Naive B cell (primary cell): ENCODE measurements around the gene MBNL3. TPM values are rescaled to one million over a fixed set of nuclear protein-coding genes. Genes with fewer than 3 reads are reported as not detected.

Source experiments
- ATAC-seq, 2 donors: fragments of 150-1000 bp; cut with Tn5 transposase; 2 replicates each; pipeline ENCODE4 v1.10.0; 2021; ENCODE audit warnings: low read depth in 2 of 2, mild to moderate bottlenecking in 2 of 2, moderate library complexity in 2 of 2
- DNase-seq: peaks from one replicate; pipeline ENCODE4 v3.0.0; 2022
- H3K27ac Mint-ChIP-seq, 6 donors: one replicate each; pipeline ENCODE4 v1.8.0; 2020 to 2022; ENCODE audit warnings: mild to moderate bottlenecking in 6 of 6, mixed read lengths in 6 of 6, moderate library complexity in 5 of 6, inconsistent platforms in 2 of 6
- H3K27me3 Mint-ChIP-seq, 3 donors: one replicate each; pipeline ENCODE4 v1.8.0; 2021 to 2022; ENCODE audit warnings: mixed read lengths in 3 of 3, mild to moderate bottlenecking in 1 of 3
- H3K36me3 Mint-ChIP-seq, 2 donors: one replicate each; pipeline ENCODE4 v1.8.0; 2020 to 2022; ENCODE audit warnings: mixed read lengths in 2 of 2, inconsistent platforms in 1 of 2, mild to moderate bottlenecking in 1 of 2
- H3K4me1 Mint-ChIP-seq, 3 donors: one replicate each; pipeline ENCODE4 v1.8.0; 2020 to 2022; ENCODE audit warnings: mixed read lengths in 3 of 3, inconsistent platforms in 1 of 3, mild to moderate bottlenecking in 1 of 3, moderate library complexity in 1 of 3
- H3K4me3 Mint-ChIP-seq, 8 donors: one replicate each; pipeline ENCODE4 v1.8.0; 2020 to 2022; ENCODE audit warnings: mild to moderate bottlenecking in 8 of 8, mixed read lengths in 8 of 8, moderate library complexity in 8 of 8, inconsistent platforms in 2 of 8
- H3K9me3 Mint-ChIP-seq, 7 donors: one replicate each; pipeline ENCODE4 v1.8.0; 2020 to 2022; ENCODE audit warnings: mixed read lengths in 7 of 7, mild to moderate bottlenecking in 5 of 7, inconsistent platforms in 2 of 7, moderate library complexity in 1 of 7
- polyA plus RNA-seq, 6 donors: library from polyadenylated mRNA; unstranded; fragments of 300-500 nt; fragmentation: Illumina TruSeq; gene quantifications; one replicate each; pipeline ENCODE4 v1.2.3, GENCODE V29; 2021; ENCODE audit warnings: low read depth in 6 of 6

Gene MBNL3, protein sequence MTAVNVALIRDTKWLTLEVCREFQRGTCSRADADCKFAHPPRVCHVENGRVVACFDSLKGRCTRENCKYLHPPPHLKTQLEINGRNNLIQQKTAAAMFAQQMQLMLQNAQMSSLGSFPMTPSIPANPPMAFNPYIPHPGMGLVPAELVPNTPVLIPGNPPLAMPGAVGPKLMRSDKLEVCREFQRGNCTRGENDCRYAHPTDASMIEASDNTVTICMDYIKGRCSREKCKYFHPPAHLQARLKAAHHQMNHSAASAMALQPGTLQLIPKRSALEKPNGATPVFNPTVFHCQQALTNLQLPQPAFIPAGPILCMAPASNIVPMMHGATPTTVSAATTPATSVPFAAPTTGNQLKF
- polyA plus RNA-seq, result 100 to 1,000 TPM in 3 of 6 donors, 10 to 100 TPM in 3; 82.4 to 129 (median 104) TPM

DNA sequence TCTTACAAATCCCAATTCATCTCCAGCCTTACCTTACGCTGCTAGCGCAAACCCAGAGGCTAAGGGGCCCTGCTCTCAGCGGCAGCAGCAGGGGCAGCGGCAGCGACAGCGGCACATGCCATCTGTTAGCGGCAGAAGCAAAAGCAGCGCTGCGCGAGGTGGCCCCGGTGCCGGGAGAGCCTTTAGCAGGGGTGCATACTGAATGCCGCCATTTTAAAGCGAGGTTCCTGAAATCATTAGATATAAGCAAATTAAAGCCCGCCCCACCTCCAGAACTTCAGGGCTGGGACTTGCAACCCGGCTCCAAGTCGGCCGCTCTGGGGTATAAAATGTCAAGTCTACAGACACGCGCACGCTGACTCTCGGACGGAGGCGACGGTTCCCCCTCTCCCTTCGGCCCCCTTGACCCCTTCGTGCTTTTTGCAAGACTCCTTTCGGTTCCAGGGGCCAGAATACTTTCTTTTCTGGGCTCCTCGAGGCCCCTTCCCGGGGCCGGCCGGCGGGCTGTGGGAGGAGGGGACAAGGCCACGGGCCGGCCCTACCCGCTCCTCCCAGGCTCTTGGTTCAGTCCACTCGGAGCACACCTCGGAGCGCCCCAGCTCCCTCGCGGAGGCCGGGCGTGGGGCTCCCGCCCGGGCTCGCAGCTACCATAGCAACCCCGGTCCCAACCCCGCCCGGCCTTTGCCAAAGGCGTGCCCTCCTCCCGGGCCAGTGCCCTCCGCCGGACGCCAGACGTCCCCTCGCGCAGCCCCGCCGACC is at the start of gene MBNL3:
Gene MBNL3 (minus strand): TSS at position 220 of the 759 bp plus-strand sequence. CDS start 49,427 bp downstream, outside the sequence.
- peak; percentile 79 for DNase-seq
- Mint-ChIP-seq H3K4me1 (peaks cover 20 to 53% (median 25%) of the 10 kb centered on the region in 3 donors), H3K27me3 (peaks cover 0 to 7% (median 0%) of the 10 kb centered on the region in 3 donors)

DNA sequence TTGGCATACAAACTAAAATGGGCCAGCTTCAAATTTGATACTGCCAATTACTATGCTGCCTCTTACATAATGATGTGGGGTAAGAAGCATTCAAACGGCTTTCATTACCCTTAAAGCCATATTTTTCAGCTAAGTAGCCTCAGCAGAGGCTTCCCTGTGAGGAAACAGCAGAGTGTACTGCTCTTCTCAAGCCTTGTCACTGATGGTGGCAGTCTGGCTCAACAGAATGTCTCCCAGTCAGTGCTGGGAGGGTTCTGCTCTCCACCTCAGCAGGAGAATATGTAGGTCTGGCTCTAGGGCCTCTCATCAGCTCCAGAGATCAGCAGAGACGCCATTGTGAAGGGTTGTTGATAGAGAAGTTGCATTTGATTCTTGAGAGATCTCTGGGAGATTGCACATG is 44.6 kb upstream of the MBNL3 start:
- no peaks in the 10 kb centered on the region for H3K36me3 Mint-ChIP-seq
- H3K27me3 Mint-ChIP-seq, result peaks cover 0 to 36% (median 0%) of the 10 kb centered on the region in 3 donors
- no peaks in the 10 kb centered on the region for H3K9me3 Mint-ChIP-seq
- no peak for DNase-seq
- ATAC-seq, result no peak
- H3K27ac Mint-ChIP-seq, result no peak overlapping the region
- no peak overlapping the region for H3K4me3 Mint-ChIP-seq
- H3K4me1 Mint-ChIP-seq, result peaks cover 1 to 5% (median 4%) of the 10 kb centered on the region in 3 donors

More for the DNA sequence above, at the start of gene MBNL3:
- Mint-ChIP-seq H3K4me3 (peak within 1 kb of the TSS; percentile 88 to 99 (median 98)), H3K27ac (peak within 1 kb of the TSS; percentile 96 to 99 (median 97)), H3K36me3 (no peaks in the 10 kb centered on the region), H3K9me3 (peaks cover 0 to 2% (median 0%) of the 10 kb centered on the region in 7 donors)
- peak; percentile 67 to 68 for ATAC-seq

DNA sequence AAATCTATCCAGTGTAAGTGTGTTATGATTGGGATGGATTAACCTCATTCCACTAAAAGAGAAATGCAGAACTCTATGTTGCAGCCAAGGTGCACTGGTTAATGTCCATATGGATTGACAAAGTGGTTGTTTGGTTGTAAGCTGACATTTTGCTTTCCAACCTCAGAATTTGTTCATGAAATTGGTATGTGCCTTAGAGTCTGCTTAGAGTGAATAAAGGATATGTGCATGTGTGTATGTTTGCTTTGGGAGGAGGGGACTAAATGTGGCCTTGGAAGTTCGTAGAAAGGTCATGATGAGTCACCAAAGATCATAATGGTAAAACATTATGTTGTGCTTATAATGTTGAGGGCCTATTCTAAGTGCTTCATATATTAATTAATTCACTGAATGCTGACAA is 44.1 kb upstream of the MBNL3 start:
- H3K27me3 Mint-ChIP-seq, result peaks cover 0 to 36% (median 0%) of the 10 kb centered on the region in 3 donors
- no peak for ATAC-seq

DNA sequence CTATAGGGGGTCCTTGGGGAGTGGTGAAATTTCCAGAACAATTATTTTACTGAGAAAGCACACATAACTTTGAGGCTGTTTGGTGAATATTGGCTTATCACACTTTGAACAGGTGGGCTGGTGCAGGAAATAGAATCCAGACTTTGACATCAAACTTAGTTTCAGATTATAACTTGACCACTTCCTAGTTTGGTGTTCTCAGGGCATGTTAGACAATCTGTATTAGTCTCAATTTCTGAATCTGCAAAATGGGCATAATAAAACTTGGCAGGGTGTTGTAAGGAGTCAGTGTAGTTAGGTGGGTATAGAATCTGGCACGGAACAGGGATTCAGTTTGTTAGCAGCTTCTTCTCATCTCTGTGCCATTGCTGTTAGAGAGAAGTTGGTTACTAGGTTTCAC is 43.3 kb upstream of the MBNL3 start:
- no peaks in the 10 kb centered on the region for H3K9me3 Mint-ChIP-seq
- H3K4me3 Mint-ChIP-seq, result no peak overlapping the region
- H3K4me1 Mint-ChIP-seq, result peaks cover 1 to 5% (median 4%) of the 10 kb centered on the region in 3 donors
- ATAC-seq, result no peak
- peaks cover 0 to 36% (median 0%) of the 10 kb centered on the region in 3 donors for H3K27me3 Mint-ChIP-seq
- H3K36me3 Mint-ChIP-seq, result no peaks in the 10 kb centered on the region
- no peak for DNase-seq
- no peak overlapping the region for H3K27ac Mint-ChIP-seq

More for the DNA sequence above, 44.1 kb upstream of the MBNL3 start:
- Mint-ChIP-seq H3K4me3 (no peak overlapping the region), H3K4me1 (peaks cover 1 to 5% (median 4%) of the 10 kb centered on the region in 3 donors), H3K27ac (peak overlapping the region in 1 of 6 donors; percentile 47), H3K36me3 (no peaks in the 10 kb centered on the region), H3K9me3 (no peaks in the 10 kb centered on the region)
- DNase-seq, result no peak

DNA sequence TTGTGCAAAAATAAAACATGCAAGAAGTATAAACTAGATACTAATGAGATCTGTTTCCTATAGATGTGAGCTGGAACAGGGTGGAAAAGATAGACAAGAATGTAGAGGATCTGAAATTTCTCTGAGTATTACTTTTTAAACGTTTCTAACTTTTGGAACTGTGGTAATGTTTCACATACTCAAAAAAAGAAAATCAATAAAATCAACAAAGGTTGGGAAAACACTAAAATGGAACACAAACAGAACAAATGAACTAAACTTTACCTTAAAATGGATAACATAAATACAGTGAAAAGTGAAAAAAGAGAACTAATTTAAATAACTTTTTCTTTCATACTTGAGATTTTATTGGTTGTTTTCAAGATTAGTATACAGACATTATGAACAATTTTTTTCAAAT is 32.0 kb upstream of the MBNL3 start:
- Mint-ChIP-seq H3K27me3 (no peaks in the 10 kb centered on the region), H3K4me3 (no peak overlapping the region), H3K9me3 (no peaks in the 10 kb centered on the region), H3K4me1 (no peaks in the 10 kb centered on the region), H3K27ac (no peak overlapping the region), H3K36me3 (no peaks in the 10 kb centered on the region)
- ATAC-seq, result no peak
- no peak for DNase-seq

DNA sequence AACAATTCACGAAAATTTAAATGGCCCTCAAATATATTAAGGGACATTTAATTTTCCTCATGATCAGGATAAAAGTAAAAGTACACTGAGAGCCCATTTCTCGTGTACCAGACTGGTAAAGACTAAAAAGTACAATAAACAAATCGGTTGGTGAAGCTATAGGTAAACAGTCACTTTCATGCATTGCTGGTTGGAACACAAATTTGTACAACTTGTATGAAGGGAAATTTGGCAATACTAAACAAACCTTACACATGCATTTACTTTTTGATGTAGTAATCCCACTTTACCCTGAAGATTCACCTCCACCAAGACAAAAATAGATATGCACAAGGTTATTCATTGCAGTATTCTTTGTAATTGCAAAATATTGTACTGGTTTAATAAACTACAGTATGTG is 31.4 kb upstream of the MBNL3 start:
- Mint-ChIP-seq H3K4me3 (no peak overlapping the region), H3K27me3 (no peaks in the 10 kb centered on the region), H3K36me3 (no peaks in the 10 kb centered on the region), H3K27ac (no peak overlapping the region), H3K4me1 (no peaks in the 10 kb centered on the region), H3K9me3 (no peaks in the 10 kb centered on the region)
- no peak for ATAC-seq
- no peak for DNase-seq

DNA sequence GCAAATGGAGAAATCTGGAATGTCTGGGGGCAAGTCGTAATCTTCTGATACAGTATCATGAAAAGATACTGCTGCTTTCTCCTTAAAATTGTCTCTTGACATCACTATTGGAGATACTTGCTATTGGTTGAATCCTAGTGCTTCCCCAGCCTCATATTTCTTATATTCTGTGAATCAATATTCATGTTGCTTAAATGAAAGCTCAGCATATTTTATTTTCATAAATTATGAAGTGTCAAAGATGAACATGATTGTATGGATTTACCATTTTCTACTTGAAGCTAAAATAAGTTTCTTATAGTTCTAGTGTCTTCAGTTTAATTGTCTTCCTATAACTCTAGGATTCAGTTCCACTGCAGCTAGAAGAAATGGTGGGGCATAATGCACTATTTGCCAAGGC is 29.6 kb upstream of the MBNL3 start:
- Mint-ChIP-seq H3K27ac (no peak overlapping the region), H3K4me3 (no peak overlapping the region), H3K4me1 (no peaks in the 10 kb centered on the region), H3K36me3 (no peaks in the 10 kb centered on the region), H3K9me3 (no peaks in the 10 kb centered on the region), H3K27me3 (no peaks in the 10 kb centered on the region)
- no peak for ATAC-seq
- no peak for DNase-seq

DNA sequence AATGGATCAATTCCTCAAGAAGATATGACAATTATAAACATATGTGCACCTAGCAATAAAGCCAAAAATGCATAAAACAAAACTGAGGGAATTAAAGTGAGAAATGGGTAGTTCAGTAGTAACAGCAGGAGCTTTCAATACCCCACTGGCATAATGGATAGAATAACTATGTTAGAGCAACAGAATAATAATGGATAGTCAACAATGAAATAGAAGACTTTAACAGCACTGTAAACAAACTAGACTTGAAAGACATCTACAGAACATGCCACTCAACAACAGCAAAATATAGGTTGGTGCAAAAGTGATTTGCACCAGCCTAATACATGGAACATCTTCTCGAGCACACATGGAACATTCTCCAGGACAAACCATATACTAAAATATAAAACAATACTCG is 20.0 kb upstream of the MBNL3 start:
- Mint-ChIP-seq H3K27ac (no peak overlapping the region), H3K9me3 (peaks cover 0 to 3% (median 0%) of the 10 kb centered on the region in 7 donors), H3K27me3 (peaks cover 0 to 40% (median 0%) of the 10 kb centered on the region in 3 donors), H3K36me3 (no peaks in the 10 kb centered on the region), H3K4me3 (no peak overlapping the region), H3K4me1 (no peaks in the 10 kb centered on the region)
- DNase-seq (no peak), ATAC-seq (no peak)

DNA sequence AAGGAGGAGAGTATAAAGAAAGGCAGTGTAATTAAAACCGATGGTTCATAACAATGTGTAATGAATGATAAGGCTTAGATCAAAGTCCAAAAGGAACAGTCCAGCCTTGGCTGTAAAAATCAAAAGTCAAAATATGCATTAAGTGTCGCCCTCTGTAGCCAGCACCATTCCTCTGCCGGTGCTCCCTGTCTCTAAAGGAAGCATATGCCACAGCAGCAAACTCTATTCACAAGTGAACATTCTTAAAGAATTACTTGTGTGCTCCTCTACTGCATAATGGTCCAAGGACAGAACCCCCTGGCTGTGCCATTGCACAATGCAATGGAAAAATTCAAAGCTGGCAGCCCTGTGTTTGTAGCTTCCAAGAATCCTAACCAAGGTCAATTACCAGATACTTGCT is 16.3 kb upstream of the MBNL3 start:
- Mint-ChIP-seq H3K4me1 (no peaks in the 10 kb centered on the region), H3K36me3 (no peaks in the 10 kb centered on the region), H3K4me3 (no peak overlapping the region), H3K9me3 (no peaks in the 10 kb centered on the region), H3K27ac (no peak overlapping the region), H3K27me3 (peaks cover 0 to 39% (median 0%) of the 10 kb centered on the region in 3 donors)
- no peak for DNase-seq
- ATAC-seq, result no peak

DNA sequence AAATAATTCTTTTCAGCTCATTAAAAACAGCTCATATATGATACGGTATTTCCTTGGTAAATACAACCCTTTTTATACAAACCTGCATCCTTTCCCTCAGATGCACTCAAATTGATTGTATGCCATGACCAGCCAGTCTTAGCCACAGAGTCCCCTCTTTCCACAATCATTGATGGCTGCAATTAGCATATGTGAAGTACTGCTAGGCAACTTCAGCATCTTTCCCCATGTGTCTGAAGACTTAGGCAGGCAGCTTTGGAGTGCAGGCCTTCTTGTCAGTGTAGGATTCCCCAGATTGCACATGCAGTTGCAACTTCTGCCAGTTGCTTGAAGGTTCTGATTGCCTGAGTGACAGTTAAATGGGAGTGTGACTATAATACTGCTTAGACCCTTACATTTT is 15.6 kb upstream of the MBNL3 start:
- Mint-ChIP-seq H3K36me3 (no peaks in the 10 kb centered on the region), H3K4me1 (no peaks in the 10 kb centered on the region), H3K9me3 (no peaks in the 10 kb centered on the region), H3K4me3 (no peak overlapping the region), H3K27me3 (peaks cover 0 to 40% (median 0%) of the 10 kb centered on the region in 3 donors), H3K27ac (no peak overlapping the region)
- ATAC-seq (no peak), DNase-seq (no peak)

DNA sequence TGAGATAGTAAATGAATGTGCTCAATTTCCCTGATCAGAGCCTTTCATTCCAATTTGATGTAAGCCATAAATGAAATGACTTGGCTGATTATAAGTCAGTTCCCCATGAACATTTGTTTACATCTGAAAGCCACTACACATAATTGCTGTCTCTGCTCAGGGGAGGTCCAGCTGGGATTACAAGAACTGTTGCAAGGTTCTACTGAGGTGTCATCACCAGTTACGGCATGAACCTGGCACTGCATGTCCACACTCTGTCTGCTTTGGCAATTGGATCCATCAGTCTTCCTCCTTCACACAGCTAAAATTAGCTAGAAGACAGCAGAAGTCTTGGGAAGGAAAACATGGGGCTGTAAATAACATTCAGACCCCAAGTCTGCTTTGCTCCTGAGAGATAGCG is 12.8 kb upstream of the MBNL3 start:
- Mint-ChIP-seq H3K4me1 (no peaks in the 10 kb centered on the region), H3K36me3 (no peaks in the 10 kb centered on the region), H3K27me3 (peaks cover 0 to 46% (median 0%) of the 10 kb centered on the region in 3 donors), H3K9me3 (no peaks in the 10 kb centered on the region), H3K27ac (no peak overlapping the region), H3K4me3 (no peak overlapping the region)
- no peak for ATAC-seq
- no peak for DNase-seq

DNA sequence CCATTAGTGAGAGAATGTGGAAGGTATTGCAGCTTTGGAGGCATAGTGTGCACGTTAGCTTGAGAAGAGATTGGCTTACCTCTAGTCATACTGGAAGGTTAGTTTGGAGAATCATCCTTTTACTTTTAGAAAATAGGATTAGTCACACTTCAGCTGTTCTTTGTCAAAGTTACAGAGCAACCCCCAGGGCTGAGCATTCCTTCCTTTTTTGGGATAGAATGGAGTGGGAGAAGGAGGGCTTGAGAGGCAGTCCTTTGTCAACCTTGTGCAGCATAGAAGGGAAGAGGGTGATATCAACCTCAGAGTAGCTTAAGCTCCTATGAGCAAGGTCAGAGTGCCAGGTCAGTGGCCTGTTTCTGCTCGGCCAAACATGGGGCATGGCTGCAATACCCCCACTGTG is 8.6 kb upstream of the MBNL3 start:
- H3K4me3 Mint-ChIP-seq, result no peak overlapping the region
- no peaks in the 10 kb centered on the region for H3K36me3 Mint-ChIP-seq
- ATAC-seq, result no peak
- peaks cover 0 to 38% (median 0%) of the 10 kb centered on the region in 3 donors for H3K27me3 Mint-ChIP-seq
- no peak for DNase-seq
- no peaks in the 10 kb centered on the region for H3K4me1 Mint-ChIP-seq
- peak overlapping the region in 1 of 6 donors; percentile 29 for H3K27ac Mint-ChIP-seq
- no peaks in the 10 kb centered on the region for H3K9me3 Mint-ChIP-seq

DNA sequence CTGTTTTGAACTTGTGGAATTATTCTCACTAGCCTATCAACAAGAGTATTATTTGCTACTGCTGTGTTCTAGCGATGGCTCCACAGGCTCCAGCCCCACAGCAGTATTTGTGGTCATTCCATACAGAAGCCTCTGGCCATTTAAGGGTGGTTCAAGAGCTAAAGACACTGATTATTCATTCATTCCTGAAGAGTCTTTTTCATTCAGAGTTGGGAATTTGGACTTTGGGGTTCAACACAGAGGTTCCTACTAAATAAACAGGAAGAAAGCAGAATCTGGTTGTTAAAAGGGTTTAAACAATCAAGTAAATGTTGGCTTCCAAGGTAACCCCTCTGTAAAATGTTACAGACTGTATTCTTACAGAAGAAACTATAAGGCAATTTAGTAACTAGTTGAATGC is 4.3 kb upstream of the MBNL3 start:
- H3K27ac Mint-ChIP-seq, result no peak overlapping the region
- ATAC-seq, result no peak
- peaks cover 8 to 17% (median 13%) of the 10 kb centered on the region in 3 donors for H3K4me1 Mint-ChIP-seq
- peaks cover 0 to 27% (median 0%) of the 10 kb centered on the region in 3 donors for H3K27me3 Mint-ChIP-seq
- no peak overlapping the region for H3K4me3 Mint-ChIP-seq
- peaks cover 0 to 2% (median 0%) of the 10 kb centered on the region in 7 donors for H3K9me3 Mint-ChIP-seq
- no peak for DNase-seq
- H3K36me3 Mint-ChIP-seq, result no peaks in the 10 kb centered on the region
